ENCODE measurements around the gene TPP1.

The TPP1 gene

DNA sequence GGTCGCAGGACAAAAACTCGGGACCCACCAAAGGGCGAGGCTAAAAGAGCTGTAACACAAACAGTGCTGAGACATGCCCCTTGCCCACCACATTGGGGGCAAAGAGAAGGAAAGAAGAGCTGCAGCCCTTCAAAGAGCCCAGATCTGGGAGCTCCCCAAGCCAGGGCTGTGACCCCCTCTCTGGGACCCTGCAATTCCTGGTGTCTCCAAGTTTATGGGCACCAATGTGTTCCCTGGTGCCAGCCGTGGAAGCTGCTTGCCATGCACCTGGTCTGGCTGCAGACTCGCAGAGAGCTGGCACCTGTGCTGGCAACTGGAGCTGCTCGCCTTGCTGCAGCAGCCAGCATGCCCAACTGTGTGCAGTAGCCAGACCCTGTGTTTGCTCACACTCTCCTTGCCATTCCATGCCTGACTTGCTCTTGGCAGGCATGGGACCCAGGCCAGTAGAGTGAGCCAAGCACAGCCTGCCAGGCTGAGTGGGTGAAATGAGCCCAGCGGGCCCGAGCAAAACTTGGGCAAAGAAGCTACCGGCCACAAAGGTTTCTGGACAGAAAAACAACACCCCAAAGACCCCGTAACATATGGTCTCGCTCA is 31.8 kb downstream of the TPP1 start:
- no peak for DNase-seq (ENCODE audit: low read depth, low spot score)

DNA sequence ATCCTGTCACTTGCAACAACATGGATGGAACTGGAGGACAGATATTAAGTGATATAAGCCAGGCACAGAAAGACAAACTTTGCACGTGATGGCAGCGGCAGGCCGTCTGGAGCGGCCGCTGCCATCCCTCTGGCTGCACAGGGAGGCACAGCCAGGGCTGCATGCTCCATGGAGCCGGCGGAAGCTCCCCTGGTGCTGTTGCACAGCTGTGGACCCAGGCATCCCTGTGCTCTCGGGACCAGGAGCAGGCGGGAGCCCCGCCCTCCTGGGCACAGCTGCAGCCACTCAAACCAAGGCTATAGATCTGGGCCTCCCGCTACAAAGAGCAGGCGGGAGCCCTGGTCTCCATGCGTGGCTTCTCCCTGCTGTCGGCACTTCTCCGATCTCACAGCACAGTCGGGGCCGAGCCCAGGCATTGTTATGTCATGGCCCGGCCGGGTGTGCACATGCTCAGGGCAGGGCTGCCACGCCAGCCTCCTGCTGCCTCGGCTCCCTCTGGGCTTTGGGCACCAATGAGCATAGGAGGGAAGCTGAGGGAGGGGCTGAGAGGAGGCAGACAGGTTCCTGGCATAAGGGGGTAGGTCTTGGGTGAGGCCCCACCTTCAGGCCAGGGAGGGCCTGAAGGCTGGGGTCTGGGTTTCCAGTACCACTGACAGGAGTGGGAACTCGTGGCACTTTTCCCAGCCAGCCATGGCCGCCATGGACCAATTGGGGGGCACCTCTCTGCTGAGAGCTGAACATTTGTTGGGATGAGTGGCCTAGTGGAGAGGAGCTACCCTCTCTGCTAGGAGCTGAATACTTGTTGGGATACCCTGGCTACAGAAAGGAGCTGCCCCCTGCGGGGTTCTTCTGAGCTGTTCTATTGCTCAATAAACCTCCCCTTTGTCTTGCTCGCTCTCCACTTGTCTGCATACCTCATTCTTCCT is 32.5 kb downstream of the TPP1 start:
- DNase-seq (ENCODE audit: low read depth, low spot score): no peak

DNA sequence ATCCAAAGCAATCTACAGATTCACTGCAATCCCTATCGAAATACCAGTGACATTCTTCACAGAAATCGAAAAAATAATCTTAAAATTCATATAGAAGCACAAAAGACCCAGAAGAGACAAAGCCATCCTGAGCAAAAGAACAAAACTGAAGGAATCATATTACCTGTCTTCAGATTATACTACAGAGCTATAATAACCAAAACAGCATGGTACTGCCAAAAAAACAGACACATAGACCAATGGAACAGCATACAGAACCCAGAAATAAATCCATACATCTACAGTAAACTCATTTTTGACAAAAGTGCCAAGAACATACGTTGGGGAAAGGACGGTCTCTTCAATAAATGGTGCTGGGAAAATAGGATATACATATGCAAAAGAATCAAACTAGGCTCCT is 34.7 kb downstream of the TPP1 start:
- no peak for DNase-seq (ENCODE audit: low read depth, low spot score)

DNA sequence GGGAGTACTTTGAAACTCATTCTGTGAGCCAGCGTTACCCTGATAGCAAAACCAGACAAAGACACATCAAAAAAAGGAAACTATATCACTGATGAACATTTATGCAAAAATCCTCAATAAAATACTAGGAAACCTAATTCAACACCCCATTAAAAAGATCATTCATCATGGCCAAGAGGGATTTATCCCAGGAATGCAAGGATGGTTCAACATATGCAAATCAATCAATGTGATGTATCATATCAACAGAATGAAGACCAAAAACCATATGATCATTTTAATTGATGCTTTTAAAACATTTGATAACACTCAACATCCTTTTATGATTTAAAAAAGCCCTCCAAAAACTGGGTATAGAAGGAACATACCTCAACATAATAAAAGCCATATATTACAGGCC is 35.6 kb downstream of the TPP1 start:
- no peak for DNase-seq (ENCODE audit: low read depth, low spot score)

DNA sequence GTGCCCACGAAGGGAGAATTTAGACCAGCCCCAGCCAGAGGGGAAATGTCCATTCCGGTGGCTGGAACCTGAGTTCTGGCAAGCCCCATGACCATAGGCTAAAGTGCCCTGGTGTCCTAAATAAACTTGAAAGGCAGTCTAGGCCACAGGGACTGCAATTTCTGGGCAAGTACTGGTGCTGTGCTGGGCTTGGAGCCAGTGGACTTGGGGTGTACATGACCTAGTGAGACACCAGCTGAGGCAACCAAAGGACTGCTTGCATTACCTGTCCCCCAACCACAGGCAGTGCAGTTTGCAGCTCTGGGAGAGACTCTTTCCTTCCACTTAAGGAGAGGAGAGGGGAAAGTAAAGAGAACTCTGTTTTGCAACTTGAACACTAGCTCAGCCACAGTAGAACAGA is 39.5 kb downstream of the TPP1 start:
- no peak for DNase-seq (ENCODE audit: low read depth, low spot score)

DNA sequence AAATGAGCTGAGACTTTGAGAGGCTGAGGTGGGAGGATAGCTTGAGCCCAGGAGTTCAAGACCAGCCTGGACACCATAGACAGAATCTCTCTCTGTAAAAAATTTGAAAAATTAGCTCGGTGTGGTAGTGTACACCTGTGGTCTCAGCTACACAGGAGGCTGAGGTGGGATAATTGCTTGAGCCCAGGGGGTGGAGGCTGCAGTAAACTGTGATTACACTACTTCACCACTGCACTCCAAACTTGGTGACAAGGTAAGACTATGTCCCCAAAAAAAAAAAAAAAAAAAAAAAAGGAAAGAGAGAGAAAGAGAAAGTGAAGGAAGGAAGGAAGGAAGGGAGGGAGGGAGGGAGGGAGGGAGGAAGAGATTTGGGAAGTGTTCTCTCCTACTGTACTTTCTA is 41.1 kb downstream of the TPP1 start:
- DNase-seq (ENCODE audit: low read depth, low spot score): no peak

DNA sequence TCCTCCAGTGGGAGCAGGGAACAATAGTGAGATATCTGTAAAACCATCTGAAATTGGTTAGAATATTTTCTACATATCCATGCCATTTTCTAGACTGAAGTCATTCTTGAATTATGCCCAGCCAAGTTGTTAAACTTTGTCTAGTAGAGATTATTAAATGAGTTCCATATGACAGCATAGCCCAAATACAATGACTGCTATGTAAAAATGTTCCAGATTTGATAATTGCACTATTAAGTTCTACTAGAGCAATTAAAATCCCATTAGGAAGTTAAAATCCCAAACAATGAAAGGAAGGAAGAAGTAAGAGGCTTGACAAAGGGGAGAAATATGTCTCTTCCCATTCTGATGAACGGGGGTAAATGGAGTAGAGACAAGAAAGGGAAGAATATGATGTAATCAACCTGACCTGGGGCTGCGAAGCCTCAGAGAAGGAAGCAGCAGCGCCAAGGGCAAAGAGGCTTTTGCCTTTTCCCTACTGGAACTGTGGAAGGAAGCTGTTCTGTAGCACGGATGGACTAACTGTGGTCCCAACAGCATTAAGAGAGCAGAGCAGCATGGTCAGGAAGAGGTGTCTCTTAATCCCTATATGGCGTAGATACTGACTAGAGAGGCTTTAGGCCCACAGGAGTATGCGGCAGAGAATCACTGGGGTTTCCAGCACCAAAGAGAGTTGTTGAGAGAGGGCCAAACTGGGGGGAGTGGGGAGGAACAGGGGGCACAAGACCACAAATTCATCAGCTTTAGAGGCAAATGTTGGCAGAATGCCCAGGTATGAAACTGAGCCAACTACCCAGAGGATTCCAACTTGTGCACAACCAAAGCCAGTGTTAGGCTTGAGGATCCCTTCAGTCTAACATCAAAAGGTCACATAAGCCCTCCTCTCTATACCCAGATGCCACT is 42.5 kb downstream of the TPP1 start:
- DNase-seq (ENCODE audit: low read depth, low spot score): no peak

DNA sequence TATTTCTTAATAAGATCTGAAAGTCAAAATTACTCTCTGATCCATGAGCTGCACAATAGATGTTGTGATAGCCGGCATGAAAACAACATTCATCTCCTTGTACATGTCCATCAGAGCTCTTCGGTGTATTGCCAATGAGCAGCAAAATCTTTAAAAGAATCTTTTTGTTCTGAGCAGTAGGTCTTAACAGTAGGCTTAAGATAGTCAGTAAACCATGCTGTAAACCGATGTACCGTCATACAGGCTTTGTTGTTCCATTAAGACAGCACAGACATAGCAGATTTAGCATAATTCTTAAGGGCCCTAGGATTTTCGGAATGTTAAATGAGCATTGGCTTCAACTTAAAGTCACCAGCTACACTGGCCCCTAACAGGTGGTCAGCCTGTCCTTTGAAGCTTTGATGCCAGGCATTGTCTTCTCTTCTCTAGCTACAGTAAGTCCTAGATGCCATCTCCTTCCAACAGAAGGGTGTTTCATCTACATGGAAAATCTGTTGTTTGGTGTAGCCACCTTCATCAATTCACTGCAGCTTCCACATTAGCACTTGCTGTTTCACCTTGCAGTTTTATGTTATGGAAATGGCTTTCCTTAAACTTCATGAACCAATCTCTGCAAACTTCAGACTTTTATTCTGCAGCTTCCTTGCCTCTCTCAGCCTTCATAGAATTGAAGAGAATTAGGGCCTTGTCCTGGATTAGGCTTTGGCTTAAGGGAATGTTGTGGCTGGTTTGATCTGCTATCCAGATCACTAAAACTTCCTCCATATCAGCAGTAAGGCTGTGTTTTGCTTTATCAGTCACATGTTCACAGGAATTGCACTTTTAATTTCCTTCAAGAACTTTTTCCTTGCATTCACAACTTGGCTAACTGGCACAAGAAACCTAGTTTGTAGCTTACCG is 44.2 kb downstream of the TPP1 start:
- DNase-seq (ENCODE audit: low read depth, low spot score): no peak

DNA sequence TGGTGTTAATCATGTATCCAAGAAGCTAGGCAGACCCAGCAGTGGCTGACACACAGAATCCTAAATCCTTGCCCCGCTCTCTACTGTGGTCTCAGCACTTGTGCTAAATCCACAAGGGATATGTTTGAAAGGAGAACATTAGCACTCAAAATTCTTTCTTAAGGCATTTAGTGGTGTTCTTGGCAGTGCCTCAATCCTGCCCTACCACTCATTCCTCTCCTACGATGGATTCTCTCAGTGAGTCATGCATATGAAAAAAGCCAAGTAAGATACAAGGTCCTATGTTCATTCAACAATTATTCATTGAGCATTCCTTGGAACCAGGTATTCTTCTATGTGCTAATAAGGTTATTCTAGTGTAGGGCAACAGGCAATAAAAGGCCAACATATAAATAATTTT is 47.0 kb downstream of the TPP1 start:
- no peak for DNase-seq (ENCODE audit: low read depth, low spot score)

DNA sequence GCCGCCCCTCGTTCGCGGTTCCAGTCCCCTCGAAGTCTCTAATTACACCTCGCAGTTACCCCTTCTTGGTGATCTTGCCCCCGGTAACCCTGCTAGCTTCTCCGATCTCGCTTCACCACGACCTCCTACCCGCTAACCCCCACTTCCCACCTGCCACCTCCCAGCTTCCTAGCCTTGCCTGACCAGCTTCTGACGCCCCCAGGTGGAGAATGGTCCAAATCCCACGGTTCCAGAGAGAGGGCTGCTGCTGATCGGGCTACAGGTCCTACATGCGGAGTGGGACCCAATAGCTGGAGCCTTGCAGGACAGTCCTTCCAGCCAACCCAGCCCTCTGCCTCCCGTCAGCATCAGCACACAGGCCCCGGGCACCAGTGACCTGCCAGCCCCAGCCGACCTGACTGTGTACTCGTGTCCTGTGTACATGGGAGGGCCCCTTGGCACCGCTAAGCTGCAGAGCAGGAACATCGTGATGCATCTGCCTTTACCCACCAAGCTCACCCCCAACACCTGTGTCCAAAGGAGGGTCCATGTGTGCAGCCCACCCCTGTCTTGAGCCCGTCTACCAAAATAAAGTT is 47.7 kb downstream of the TPP1 start:
- DNase-seq (ENCODE audit: low read depth, low spot score): no peak

DNA sequence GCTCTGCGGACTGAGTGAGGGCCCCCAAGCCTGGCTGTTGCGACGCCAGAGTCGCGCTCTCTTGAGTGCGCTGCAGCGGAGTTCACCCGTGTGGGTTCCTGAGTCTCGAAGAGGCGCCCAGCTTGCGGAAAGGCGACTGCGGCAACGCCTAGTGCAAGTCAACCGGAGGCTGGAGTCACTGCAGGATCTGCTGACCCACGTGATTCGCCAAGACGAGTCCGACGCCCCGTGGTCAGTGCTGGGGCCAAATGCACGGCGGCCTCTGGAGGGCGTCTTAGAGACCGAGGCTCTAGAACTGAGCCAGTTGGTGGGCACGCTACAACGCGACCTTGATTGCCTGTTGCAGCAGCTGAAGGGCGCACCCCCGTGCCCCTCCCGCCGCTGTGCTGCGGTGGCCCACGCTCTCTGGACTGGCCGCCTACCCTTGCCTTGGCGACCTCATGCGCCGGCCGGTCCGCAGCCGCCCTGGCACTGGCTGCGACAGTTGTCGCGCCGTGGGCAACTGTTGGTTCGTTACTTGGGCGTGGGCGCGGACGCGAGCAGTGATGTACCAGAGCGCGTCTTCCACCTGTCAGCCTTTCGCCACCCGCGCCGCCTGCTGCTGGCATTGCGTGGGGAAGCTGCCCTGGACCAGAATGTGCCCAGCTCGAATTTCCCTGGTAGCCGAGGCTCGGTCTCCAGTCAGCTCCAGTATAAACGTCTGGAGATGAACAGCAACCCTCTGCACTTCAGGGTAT is 48.4 kb downstream of the TPP1 start:
- no peak for DNase-seq (ENCODE audit: low read depth, low spot score)

DNA sequence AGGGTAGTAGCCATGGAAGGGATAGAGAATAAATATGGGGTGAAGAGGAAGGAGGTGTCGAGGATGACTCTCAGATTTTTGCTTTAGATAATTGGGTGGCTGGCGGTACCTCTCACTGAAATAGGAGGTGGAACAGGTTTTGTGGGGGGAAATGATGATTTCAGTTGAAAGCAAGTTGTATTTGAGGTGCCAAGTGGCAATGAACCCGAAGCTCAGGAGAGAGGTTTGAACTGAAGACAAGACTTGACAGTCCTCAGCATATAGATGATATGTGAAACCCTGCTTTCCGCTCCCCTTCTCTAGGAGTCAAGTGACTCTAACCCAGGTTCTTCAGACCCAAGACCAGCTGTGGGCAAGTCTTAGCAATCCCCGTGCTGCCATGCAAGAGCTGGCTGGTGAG is 49.5 kb downstream of the TPP1 start:
- DNase-seq (ENCODE audit: low read depth, low spot score): no peak

DNA sequence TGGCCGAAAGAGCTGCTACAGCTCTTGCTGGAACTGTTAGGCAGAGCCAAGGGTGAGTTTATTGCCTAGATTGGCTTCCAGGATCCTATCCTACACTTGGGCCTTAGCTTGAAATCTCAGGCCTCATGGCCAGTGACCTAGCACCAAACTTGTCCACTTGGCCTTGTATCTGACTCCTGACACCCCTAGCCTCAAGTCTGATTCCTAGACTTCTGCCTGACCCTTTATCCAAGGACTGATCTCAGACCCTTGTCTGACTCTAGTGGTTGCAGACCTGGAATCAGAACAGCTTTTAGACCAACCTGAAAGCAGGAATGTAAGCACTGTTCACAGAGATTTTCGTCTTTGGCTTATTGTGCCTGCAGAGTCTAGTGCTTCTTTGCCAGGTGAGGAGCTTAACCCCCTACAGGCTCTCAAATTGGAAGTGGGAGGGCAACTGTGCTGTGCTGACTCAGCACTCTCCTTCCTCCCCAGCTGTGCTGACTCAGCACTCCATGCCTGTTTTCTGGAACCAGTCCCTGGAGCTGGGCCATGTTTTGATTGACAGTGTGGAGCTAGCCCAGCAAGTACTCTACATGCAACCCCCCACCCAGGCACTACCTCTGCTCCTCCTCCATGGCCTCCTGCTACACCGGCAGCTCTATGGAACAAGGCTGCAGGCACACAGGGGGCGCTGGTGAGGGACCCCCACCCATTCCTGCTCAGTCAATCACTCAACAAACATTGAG is 50.9 kb downstream of the TPP1 start:
- DNase-seq (ENCODE audit: low read depth, low spot score): peak; percentile 73

DNA sequence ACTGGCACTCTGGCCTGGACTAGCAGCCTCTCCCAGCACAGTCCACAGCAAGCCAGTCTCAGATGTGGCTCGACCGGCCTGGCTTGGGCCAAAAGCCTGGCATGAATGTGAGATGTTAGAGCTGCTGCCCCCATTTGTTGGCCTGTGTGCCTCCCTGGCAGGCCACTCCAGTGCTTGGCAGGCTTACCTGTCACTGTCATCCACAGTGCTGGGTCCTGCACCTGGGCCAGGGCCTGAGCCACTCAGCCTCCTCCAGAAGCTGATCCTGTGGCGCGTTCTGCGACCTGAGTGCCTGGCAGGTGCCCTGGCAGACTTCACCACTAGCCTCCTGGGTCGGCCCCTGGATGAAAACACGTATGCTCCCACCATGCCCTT is 51.9 kb downstream of the TPP1 start:
- DNase-seq (ENCODE audit: low read depth, low spot score): no peak

DNA sequence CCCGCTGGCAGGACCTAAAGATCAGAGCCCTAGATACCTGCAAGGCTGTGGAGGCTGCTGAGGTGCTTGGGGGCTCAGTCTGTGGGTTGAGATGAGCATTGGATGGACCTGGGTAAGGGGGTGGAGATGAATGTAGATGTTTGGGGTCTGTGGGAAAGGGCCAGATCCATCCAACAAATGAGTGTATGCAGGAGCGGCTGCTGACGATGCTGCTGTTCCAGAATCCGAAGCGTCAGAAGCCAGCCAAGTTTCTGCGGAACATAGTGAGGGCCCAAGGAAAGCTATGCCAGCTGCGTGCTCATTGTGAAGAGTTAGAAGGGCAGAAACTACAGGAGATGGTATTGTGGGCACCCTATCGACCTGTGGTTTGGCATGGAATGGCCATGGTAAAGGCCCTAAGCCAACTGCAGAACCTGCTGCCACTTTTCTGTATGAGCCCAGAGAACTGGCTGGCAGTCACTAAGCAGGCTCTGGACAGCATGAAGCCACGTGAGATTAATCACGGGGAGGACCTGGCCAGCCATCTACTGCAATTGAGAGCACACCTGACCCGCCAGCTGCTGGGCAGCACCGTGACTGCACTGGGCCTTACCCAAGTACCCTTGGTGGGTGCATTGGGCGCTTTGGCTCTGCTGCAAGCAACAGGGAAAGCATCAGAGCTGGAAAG is 52.4 kb downstream of the TPP1 start:
- no peak for DNase-seq (ENCODE audit: low read depth, low spot score)

DNA sequence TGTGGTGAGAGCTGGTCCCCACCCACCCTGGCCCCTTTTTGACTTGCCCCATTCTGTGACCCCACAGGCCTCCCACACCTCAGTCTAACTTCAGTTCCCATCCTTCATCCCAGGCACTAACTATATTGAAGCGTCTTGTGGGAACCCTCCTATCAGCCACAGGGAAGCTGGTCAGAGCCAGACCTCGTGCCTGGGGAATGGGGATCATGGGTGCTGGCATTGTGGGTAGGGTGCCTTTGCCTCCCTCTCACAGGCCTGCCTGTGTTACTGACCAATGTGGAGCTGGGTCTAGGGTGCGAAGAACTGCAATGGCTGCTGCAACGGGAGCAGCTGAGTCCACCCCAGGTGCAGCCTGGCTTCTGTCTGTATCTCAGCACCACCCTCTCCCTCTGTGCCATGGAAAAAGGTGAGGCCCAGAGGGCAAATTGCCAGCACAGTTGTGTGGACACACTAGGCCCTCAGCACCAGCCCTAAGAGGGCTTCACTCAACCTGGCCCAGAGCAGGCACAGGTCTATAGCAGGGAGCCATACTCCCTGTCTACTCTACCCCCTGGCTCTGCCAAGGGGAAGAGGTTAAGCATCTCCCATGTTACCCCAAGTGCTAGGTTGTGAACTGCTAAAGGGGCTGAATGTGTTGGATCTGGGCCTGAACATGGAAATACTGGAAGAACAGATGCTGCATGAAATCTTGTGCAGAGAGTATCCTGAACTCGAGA is 53.1 kb downstream of the TPP1 start:
- no peak for DNase-seq (ENCODE audit: low read depth, low spot score)

DNA sequence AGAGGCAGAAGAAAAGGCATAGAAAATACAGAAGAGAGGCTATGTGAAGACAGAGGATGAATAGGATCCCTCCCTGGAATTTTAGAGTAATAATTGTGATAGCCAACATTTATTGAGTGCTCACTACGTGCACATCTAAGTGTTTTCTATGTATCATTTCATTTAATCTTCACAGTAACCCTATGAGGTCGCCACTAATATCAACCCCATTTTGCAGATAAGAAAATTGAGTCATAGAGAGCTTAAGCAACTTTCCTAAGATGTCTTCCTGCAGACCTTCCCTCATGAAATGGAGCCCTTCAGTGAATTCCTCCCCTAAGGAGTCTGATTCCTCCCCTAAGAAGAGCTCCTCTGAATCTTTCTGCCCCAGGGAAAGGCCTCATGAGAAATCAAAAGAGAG is 53.9 kb downstream of the TPP1 start:
- DNase-seq (ENCODE audit: low read depth, low spot score): no peak

DNA sequence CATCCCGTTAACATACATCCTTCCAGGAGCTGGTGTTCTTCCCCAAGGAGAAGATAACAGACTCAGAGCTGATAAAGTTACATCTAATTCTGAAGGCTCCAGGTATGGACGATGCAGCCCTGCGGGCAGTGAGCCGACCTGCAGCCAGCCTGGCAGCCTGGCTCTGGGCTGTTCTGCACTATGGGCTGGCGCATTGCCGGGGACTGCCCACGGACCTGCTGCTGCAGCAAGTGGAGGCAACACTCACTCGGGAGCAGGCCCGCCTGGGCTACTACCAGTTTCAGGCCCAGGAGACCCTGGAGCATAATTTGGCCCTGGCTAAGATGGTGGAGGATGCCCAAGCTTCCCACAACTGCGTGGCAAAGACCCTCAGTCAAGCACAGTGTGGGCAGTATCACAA is 55.6 kb downstream of the TPP1 start:
- DNase-seq (ENCODE audit: low read depth, low spot score): no peak

All from smooth muscle cell of the brain vasculature (primary cell).